WTC11 (cell line): ENCODE results near the gene CASP4.

Source experiments
- CTCF ChIP-seq: fragments of 200-600 bp; IDR thresholded peaks from 2 replicates; pipeline ENCODE4 v1.8.0; 2022; ENCODE audit warnings: antibody characterized with exemption
- ZNF396 ChIP-seq: fragments of 250-450 bp; sonication (Bioruptor Pico); IDR thresholded peaks from 2 replicates; pipeline ENCODE4 v1.8.0; 2021; ENCODE audit warnings: mild to moderate bottlenecking, moderate library complexity, borderline replicate concordance

- TF ChIP-seq ZNF396 (no peak), CTCF (no peak)
These were observed 35.6 kb upstream of the CASP4 start for GRCh38 chr11:105004021-105004420.
